Activated T-helper 1 cell treated with Interleukin-2 at 50 U/mL for 16 hours (primary cell): Measurements from ENCODE around the gene GNS.
"Not testable (repeated sequence)": the region's sequence is repeated elsewhere in the genome, so short reads cannot be mapped to it uniquely, and the experiment has no call there.

ENCODE experiments used
- DNase-seq: peaks from one replicate; pipeline ENCODE4 v3.0.0-alpha.2; 2020; ENCODE audit warnings: low read depth

Gene GNS

GRCh38 chr12:64695550-64695949 lies 63.7 kb downstream of the GNS start:
- DNase-seq = no peak

DNA sequence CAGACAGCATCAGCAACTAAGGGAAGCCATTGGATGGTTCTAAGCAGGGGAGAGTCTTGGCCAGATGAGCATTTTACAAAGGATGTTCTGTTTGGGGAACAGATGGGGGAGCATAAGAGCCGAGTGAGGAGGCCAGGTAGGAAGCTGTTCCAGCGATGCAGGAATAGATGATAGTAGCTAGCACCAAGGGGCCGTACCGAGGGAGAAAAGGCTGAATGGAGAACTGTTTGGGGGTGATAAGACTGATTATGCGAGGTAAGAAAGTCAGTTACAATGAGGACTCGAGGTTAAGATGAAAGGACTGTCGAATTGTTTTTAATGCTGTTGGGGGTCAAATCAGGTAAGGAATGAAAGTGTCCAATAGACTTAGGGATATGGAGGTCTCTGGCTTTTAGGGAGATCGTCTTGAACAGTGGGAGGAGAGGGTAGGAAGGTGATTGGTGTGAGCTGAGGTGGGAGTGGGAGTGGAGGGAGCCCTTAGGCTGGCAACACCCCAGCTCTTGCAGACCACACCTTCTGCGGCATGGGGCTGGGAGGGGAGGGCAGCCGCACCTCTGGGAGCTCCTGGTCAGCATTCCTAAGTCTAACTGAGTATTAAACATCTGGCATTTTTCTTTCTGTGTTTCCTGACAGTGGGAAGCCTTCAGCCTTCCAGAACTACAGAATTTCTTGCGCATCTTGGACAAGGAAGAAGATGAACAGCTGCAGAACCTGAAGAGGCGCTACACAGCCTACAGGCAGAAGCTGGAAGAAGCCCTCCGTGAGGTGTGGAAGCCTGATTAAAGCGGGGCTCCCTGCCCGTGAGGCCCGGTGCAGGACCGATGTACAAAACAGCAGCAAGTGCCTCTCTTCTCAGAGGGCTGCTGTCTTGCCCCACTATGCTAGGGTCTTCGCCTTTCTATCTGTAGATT lies 64.8 kb downstream of the GNS start:
- DNase-seq = no peak

- DNase-seq = no peak
Measured at GRCh38 chr12:64691795-64692583, 67.2 kb downstream of the GNS start.

- no peak for DNase-seq
Measured at GRCh38 chr12:64691227-64691794, 67.9 kb downstream of the GNS start.

- not testable (repeated sequence) for DNase-seq
Measured at GRCh38 chr12:64690236-64690635, 69.0 kb downstream of the GNS start.

- DNase-seq = no peak
Measured at GRCh38 chr12:64688715-64689114, 70.5 kb downstream of the GNS start.

DNA sequence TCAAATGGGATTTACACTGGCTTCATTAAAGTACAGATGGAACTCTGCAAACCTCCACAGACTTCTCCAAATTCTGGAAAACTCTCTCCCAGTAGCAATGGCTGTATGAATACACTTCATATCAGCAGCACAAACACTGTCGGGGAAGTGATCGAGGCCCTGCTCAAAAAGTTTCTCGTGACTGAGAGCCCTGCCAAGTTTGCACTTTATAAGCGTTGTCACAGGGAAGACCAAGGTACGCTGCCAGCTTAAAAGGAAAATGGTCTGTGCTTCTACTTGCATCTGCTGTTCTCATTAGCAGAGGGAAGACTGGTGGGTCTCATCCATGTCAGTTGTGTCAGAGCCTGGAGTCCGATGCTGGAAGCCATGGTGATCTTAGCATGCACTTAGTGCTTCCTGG lies 71.0 kb downstream of the GNS start:
- DNase-seq = no peak

DNA sequence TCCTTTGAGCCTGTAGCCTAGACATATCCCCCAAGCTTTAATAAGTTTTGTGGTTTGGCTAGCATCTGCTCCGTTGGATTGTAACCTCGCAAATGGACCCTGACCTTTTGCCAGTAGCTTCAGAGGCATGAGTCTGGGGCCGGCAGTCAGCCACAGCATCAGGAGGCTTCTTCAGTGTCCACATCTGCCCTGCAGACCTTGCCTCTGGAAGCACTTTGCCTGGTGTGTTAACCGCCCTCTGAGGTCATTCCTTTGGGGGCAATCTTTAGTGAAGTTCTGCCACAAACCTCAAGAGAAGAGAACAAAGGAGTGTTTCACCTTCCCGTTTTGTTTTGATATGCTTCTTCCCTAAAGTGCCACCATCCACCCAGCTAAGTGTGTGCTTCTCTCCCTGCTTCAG lies 71.4 kb downstream of the GNS start:
- no peak for DNase-seq

DNA sequence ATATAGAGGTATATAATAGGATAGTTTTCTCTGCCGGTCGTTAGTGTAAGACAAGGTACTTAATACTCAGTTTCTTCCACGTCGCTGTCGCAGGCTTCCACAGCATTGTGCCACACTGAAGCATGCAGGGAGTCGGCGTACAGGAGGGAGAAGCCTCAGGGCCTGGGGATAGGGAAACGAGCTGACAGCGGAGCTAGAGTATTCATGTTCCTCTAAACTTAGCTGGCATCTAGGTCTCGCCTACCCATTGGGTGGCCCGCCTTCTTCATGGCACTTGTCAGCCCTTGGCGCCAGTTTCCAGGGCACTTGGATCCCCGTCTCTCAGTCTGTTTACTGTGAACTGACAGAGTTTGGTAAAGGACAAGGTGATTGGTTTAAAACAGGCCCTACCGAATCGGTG lies 73.6 kb downstream of the GNS start:
- DNase-seq = no peak

- DNase-seq = no peak
Measured at GRCh38 chr12:64685050-64685449, 74.2 kb downstream of the GNS start.

DNA sequence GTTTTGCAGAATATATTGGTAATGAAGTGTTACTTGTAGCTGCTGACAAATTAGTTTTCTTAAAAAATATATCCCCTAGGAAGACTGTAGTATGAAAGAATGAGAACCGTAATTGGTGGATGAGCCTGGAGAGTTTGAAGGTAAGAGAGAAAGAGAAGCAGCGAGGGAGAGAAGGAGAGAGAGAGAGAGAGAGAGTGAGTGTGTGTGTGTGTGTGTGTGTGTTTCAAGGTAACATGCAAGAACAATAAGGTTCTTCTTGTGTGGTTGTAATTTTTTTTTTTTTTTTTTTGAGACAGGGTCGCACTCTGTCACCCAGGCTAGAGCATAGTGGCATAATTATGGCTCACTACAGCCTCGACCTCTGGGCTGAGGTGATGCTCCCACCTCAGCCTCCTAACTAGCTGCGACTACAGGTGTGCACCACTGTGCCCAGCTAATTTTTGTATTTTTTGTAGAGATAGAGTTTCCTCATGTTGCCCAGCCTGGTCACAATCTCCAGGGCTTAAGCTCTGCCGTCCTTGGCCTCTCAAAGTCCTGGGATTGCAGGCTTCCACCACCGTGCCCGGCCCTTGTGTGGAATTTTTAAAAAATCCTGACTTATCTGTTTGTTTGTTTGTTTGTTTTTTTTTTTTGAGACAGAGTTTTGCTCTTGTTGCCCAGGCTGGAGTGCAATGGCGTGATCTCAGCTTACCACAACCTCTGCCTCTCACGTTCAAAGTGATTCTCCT lies 75.2 kb downstream of the GNS start:
- DNase-seq = no peak

DNA sequence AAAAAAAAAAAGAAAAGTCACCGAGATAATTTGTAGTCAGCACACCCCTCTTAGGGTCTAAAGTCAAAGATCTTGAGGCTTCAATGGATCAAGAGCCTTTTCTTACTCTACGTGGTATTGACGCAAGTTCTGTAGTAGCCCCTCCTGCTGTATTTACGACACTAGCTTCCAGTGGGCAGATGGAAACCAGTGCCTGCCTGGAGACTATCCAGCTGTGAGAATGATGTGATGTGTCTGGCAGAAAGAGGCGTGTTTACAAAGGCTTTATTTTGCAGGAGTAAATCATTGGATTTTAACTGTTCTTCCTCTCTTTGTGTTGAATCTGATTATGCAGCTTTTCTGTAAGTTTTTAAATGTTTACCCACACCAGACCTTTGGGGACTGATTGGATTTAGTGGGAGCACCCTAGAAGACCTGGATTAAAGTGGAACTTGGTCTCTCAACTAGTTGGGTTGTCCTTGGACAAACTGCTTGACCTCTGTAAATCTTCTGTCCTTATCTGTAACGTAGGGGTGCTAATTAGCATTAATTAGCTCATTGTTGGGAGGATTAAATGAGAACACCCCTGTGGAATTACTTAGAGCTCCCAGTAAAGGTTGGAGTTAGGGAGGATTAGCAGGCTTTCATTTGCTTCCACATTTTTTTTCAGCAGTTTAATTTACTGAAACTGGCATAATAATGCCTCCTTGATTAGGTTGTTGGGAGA lies 76.5 kb downstream of the GNS start:
- DNase-seq = no peak

- no peak for DNase-seq
Measured at GRCh38 chr12:64681200-64682052, 77.8 kb downstream of the GNS start.

- no peak for DNase-seq
Measured at GRCh38 chr12:64680235-64680634, 79.0 kb downstream of the GNS start.

DNA sequence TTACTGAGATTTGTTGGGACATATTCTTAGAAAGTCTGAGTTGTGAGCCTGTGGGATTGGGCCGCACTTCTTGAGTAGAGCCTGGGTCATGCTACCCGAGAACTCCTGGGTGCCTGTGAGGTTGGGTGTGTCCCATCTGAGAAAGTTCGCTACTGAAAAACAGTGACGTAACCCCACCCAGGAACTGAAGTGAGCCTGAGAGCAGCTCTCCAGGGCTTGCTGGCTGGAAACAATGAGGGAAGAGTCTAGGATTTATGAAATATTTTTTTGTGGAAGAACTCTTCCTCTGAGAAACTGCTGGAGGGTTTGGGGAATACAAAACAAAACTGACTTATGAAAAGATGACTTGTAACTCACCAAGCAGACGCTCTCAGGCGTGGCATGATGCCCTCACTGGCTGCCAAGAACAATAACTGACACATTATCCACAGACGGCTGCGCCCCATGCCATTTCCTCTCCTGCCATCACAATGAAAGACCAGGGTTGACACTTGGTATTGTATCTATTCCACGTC lies 79.7 kb downstream of the GNS start:
- peak; percentile 55 for DNase-seq

DNA sequence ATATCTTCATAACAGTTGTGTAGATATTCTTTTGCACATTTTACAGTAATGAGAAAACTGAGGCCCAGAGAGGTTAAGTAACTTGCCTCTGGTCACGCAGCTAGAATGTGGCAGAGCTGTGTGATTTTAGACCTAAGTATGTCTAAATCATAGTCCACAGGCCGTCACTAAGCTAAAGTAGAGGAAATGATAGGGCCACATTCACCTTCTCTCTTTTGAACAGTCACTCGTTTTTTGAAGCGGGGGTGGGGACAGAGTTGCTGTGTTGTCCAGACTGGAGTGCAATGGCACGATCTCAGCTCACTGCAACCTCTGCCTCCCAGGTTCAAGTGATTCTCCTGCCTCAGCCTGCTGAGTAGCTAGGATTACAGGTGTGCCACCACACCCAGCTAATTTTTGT lies 80.4 kb downstream of the GNS start:
- DNase-seq = no peak

DNA sequence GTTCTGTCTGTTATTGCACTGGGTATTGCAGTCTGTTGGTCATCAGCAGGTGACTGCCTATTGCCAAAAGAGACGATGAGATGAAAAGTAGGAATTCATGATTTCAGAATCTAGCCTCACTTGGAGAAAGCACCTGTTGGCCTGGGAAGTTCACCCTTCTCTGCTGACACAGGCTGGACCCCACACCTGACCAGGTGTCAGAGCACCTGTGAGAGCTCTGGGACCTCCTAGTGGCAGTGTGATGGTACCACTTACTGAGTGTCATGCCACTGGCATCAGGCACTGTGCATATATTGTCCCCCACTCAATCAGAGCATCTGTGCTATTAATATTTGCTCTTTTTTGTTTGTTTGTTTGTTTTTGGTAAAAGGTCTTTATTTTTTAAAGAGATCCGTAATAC lies 81.0 kb downstream of the GNS start:
- no peak for DNase-seq

DNA sequence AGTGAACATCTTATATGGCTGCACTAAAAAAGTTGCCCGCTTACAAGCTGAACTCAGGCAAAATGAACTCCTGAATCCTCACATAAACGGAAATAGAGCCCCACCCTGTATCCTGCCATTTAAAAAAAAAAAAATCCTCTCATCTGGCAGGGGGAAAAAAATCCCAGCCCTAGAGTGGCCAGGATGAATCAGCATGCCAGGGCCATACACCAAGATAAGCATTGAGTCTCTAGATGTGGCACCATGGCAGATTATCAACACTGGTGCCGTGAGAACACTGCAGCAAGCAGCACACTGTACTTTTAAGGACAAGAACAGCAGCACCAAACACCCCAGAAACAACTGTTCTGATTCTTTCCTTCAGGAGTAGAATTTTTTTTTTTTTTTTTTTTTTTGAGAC lies 83.4 kb downstream of the GNS start:
- no peak for DNase-seq

DNA sequence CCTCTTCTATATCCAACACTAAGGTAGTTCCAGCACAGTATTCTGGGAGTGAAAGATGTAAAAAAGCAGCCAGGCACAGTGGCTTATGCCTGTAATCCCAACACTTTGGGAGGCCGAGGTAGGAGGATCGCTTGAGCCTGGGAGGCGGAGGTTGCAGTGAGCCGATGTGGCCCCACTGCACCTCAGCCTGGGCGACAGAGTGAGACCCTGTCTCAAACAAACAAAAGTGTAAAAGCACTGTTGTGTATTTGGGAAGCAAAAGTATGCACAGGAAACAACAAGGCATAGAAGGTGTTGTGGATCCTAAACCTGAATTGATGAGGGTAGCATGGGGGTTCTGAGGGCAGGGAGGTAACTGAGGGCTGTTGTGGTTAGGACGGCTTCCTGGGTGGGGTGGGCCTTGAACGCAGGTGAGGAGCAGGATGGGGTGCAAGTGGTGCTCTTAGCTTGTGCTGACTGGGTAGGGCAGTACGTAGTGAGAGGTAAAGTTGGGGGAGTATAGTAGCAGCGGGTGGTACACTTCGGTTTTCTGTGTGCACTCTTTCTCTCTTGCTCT lies 84.8 kb downstream of the GNS start:
- DNase-seq = peak; percentile 63
